H54 (cell line): ENCODE results near the gene GNAI1.
"Not testable (repeated sequence)": the region's sequence is repeated elsewhere in the genome, so short reads cannot be mapped to it uniquely, and the experiment has no call there.

Experiments used
- DNase-seq: peaks from one replicate; pipeline ENCODE4 v3.0.0; 2011; ENCODE audit warnings: low spot score, mixed read lengths; ENCODE audit not compliant: insufficient read length
- FAIRE-seq: peaks from 3 replicates; lab custom pipeline; 2011; peaks lifted over from hg19 to GRCh38; lab: Jason Lieb, UNC
- POLR2A ChIP-seq: IDR thresholded peaks from 2 replicates; pipeline ENCODE4 v1.6.1; 2011; ENCODE audit warnings: low read depth, mild to moderate bottlenecking, low read length

Gene GNAI1

GRCh38 chr7:80139236-80139635, 4.6 kb downstream of the GNAI1 start:
- no peak for TF ChIP-seq POLR2A
- DNase-seq (no peak), FAIRE-seq (no peak)

- FAIRE-seq (no peak), DNase-seq (no peak)
- no peak for TF ChIP-seq POLR2A
Measured at GRCh38 chr7:80140388-80140787, 5.8 kb downstream of the GNAI1 start.

GRCh38 chr7:80141376-80141775, 6.7 kb downstream of the GNAI1 start:
- FAIRE-seq (no peak), DNase-seq (no peak)
- no peak for TF ChIP-seq POLR2A

GRCh38 chr7:80142853-80143580, 8.4 kb downstream of the GNAI1 start:
- DNase-seq (no peak), FAIRE-seq (peak; percentile 50)
- TF ChIP-seq POLR2A: no peak

- peak; percentile 90 for FAIRE-seq
- no peak for DNase-seq
- TF ChIP-seq POLR2A: no peak
Measured at GRCh38 chr7:80145780-80146422, 11.3 kb downstream of the GNAI1 start.

GRCh38 chr7:80146545-80147182, 12.0 kb downstream of the GNAI1 start:
- TF ChIP-seq POLR2A: no peak
- DNase-seq: no peak
- FAIRE-seq: peak; percentile 69

- no peak for TF ChIP-seq POLR2A
- DNase-seq (no peak), FAIRE-seq (peak; percentile 89)
Measured at GRCh38 chr7:80147543-80148391, 13.1 kb downstream of the GNAI1 start.

- no peak for TF ChIP-seq POLR2A
- peak; percentile 84 for FAIRE-seq
- no peak for DNase-seq
Measured at GRCh38 chr7:80150611-80151273, 16.1 kb downstream of the GNAI1 start.

- peak; percentile 50 for FAIRE-seq
- TF ChIP-seq POLR2A: no peak
- DNase-seq: no peak
Measured at GRCh38 chr7:80151274-80151665, 16.6 kb downstream of the GNAI1 start.

GRCh38 chr7:80153446-80153845, 18.8 kb downstream of the GNAI1 start:
- DNase-seq (no peak), FAIRE-seq (peak; percentile 58)
- no peak for TF ChIP-seq POLR2A

GRCh38 chr7:80154656-80155333, 20.2 kb downstream of the GNAI1 start:
- no peak for TF ChIP-seq POLR2A
- no peak for FAIRE-seq
- DNase-seq: no peak

- TF ChIP-seq POLR2A: no peak
- FAIRE-seq: no peak
- DNase-seq: no peak
Measured at GRCh38 chr7:80155374-80155773, 20.7 kb downstream of the GNAI1 start.

- not testable (repeated sequence) for DNase-seq, FAIRE-seq
Measured at GRCh38 chr7:80157770-80158169, 23.1 kb downstream of the GNAI1 start.

GRCh38 chr7:80159802-80160201, 25.2 kb downstream of the GNAI1 start:
- FAIRE-seq: no peak
- DNase-seq: no peak
- TF ChIP-seq POLR2A: no peak
